ENCODE data around the gene SAMM50. TPM values are rescaled to one million over a fixed set of nuclear protein-coding genes. Genes with fewer than 3 reads are reported as not detected.

The SAMM50 gene
- total RNA-seq, 4 donors from 2014 or later = 67.4 to 104 (median 72.0) TPM

- H3K27me3 ChIP-seq = no peaks in the 10 kb centered on the region
- in situ Hi-C loops (cut with MboI; ENCODE audit: low sequenced_read_pairs in 4 of 4) = loop anchor here (5.0 to 25.0 kb wide), 3 partner anchors 97 to 647 kb away; no protein-coding TSS in a partner anchor
- peaks cover 28 to 37% of the 10 kb centered on the region in 2 donors for H3K4me1 ChIP-seq
- H3K4me3 ChIP-seq = no peak overlapping the region
- no peak for TF ChIP-seq POLR2A (IDR thresholded peaks at IDR 0.05)
- no peak for TF ChIP-seq CTCF (IDR thresholded peaks at IDR 0.05 in 4 of 5, conservative IDR thresholded peaks at IDR 0.05 in 1 of 5)
- DNase-seq = no peak
- no peak for ATAC-seq
- no peak overlapping the region for H3K27ac ChIP-seq
- H3K36me3 ChIP-seq = peaks cover 0 to 53% of the 10 kb centered on the region in 2 donors
- intact Hi-C loops (cut with DNase I; ENCODE audit: low total_unique reads) = loop anchor here (10.0 kb wide), 1 partner anchor 185 kb away; no protein-coding TSS in a partner anchor
- no peaks in the 10 kb centered on the region for H3K9me3 ChIP-seq
Measured at GRCh38 chr22:43990044-43990443, 34.8 kb downstream of the SAMM50 start.

- no peak for TF ChIP-seq POLR2A (IDR thresholded peaks at IDR 0.05)
- no peak for TF ChIP-seq CTCF (IDR thresholded peaks at IDR 0.05 in 4 of 5, conservative IDR thresholded peaks at IDR 0.05 in 1 of 5)
- DNase-seq = no peak
- in situ Hi-C loops (cut with MboI; ENCODE audit: low sequenced_read_pairs in 4 of 4) = loop anchor here (5.0 to 25.0 kb wide), 3 partner anchors 96 to 646 kb away; no protein-coding TSS in a partner anchor
- H3K27ac ChIP-seq = peak overlapping the region in 1 of 4 donors; percentile 10
- peaks cover 0 to 46% of the 10 kb centered on the region in 2 donors for H3K36me3 ChIP-seq
- intact Hi-C loops (cut with DNase I; ENCODE audit: low total_unique reads) = loop anchor here (10.0 kb wide), 1 partner anchor 183 kb away; no protein-coding TSS in a partner anchor
- no peak overlapping the region for H3K4me3 ChIP-seq
- no peaks in the 10 kb centered on the region for H3K9me3 ChIP-seq
- no peaks in the 10 kb centered on the region for H3K27me3 ChIP-seq
- peaks cover 28 to 37% of the 10 kb centered on the region in 2 donors for H3K4me1 ChIP-seq
- no peak for ATAC-seq
Measured at GRCh38 chr22:43991316-43992020, 36.2 kb downstream of the SAMM50 start.

- H3K4me3 ChIP-seq = no peak overlapping the region
- DNase-seq = no peak
- no peaks in the 10 kb centered on the region for H3K9me3 ChIP-seq
- no peaks in the 10 kb centered on the region for H3K27me3 ChIP-seq
- H3K36me3 ChIP-seq = peaks cover 0 to 43% of the 10 kb centered on the region in 2 donors
- no peak for TF ChIP-seq CTCF (IDR thresholded peaks at IDR 0.05 in 4 of 5, conservative IDR thresholded peaks at IDR 0.05 in 1 of 5)
- no peak for TF ChIP-seq POLR2A (IDR thresholded peaks at IDR 0.05)
- in situ Hi-C loops (cut with MboI; ENCODE audit: low sequenced_read_pairs in 4 of 4) (loop anchor here (5.0 to 25.0 kb wide), 3 partner anchors 95 to 645 kb away; no protein-coding TSS in a partner anchor), intact Hi-C loops (cut with DNase I; ENCODE audit: low total_unique reads) (loop anchor here (10.0 kb wide), 1 partner anchor 182 kb away; no protein-coding TSS in a partner anchor)
- no peak for ATAC-seq
- peaks cover 28 to 32% of the 10 kb centered on the region in 2 donors for H3K4me1 ChIP-seq
- peak overlapping the region in 2 of 4 donors; percentile 13 to 85 for H3K27ac ChIP-seq
Measured at GRCh38 chr22:43992331-43992821, 37.1 kb downstream of the SAMM50 start.

- in situ Hi-C loops (cut with MboI; ENCODE audit: low sequenced_read_pairs in 4 of 4) (loop anchor here (5.0 to 25.0 kb wide), 3 partner anchors 94 to 644 kb away; no protein-coding TSS in a partner anchor), intact Hi-C loops (cut with DNase I; ENCODE audit: low total_unique reads) (loop anchor here (1.0 to 10.0 kb wide), 3 partner anchors 93 to 633 kb away; no protein-coding TSS in a partner anchor)
- no peaks in the 10 kb centered on the region for H3K9me3 ChIP-seq
- DNase-seq (peak; percentile 29 to 53), ATAC-seq (peak; percentile 60 to 63)
- H3K4me3 ChIP-seq = no peak overlapping the region
- TF ChIP-seq POLR2A (IDR thresholded peaks at IDR 0.05) (no peak), CTCF (IDR thresholded peaks at IDR 0.05 in 4 of 5, conservative IDR thresholded peaks at IDR 0.05 in 1 of 5) (peak; percentile 91 to 98 (median 96))
- peaks cover 25 to 28% of the 10 kb centered on the region in 2 donors for H3K4me1 ChIP-seq
- H3K27me3 ChIP-seq = no peaks in the 10 kb centered on the region
- H3K27ac ChIP-seq = peak overlapping the region; percentile 74 to 85 (median 82)
- peaks cover 0 to 41% of the 10 kb centered on the region in 2 donors for H3K36me3 ChIP-seq
Measured at GRCh38 chr22:43993072-43993760, 38.0 kb downstream of the SAMM50 start.

All from gastrocnemius medialis (tissue), 4 donors.